ENCODE measurements around the gene SLC2A1.

Gene SLC2A1

GRCh38 chr1:42978317-42979035 lies 19.8 kb upstream of the SLC2A1 start:
- no peak overlapping the region for H3K27ac ChIP-seq (ENCODE audit: low read length)
- H3K36me3 ChIP-seq (ENCODE audit: control insufficient read depth in 1 of 2, insufficient read depth in 2 of 2, low read length in 2 of 2), result no peaks in the 10 kb centered on the region

GRCh38 chr1:42977653-42978052 lies 19.0 kb upstream of the SLC2A1 start:
- Histone ChIP-seq H3K27ac (ENCODE audit: low read length) (no peak overlapping the region), H3K36me3 (ENCODE audit: control insufficient read depth in 1 of 2, insufficient read depth in 2 of 2, low read length in 2 of 2) (no peaks in the 10 kb centered on the region), H3K9me3 (ENCODE audit: control insufficient read depth in 1 of 2, low read length in 2 of 2) (no peaks in the 10 kb centered on the region), H3K27me3 (ENCODE audit: low read depth, low read length) (no peaks in the 10 kb centered on the region), H3K4me1 (ENCODE audit: control insufficient read depth in 1 of 2, insufficient read depth in 2 of 2, low read length in 2 of 2) (no peaks in the 10 kb centered on the region), H3K4me3 (ENCODE audit: low read depth in 1 of 2, low read length in 2 of 2) (no peak overlapping the region)

More at GRCh38 chr1:42978317-42979035, 19.8 kb upstream of the SLC2A1 start:
- Histone ChIP-seq H3K4me3 (ENCODE audit: low read depth in 1 of 2, low read length in 2 of 2) (no peak overlapping the region), H3K9me3 (ENCODE audit: control insufficient read depth in 1 of 2, low read length in 2 of 2) (no peaks in the 10 kb centered on the region), H3K27me3 (ENCODE audit: low read depth, low read length) (no peaks in the 10 kb centered on the region), H3K4me1 (ENCODE audit: control insufficient read depth in 1 of 2, insufficient read depth in 2 of 2, low read length in 2 of 2) (no peaks in the 10 kb centered on the region)

- no peak overlapping the region for H3K27ac ChIP-seq (ENCODE audit: low read length)
- no peaks in the 10 kb centered on the region for H3K27me3 ChIP-seq (ENCODE audit: low read depth, low read length)
- H3K4me3 ChIP-seq (ENCODE audit: low read depth in 1 of 2, low read length in 2 of 2), result no peak overlapping the region
- H3K9me3 ChIP-seq (ENCODE audit: control insufficient read depth in 1 of 2, low read length in 2 of 2), result no peaks in the 10 kb centered on the region
- no peaks in the 10 kb centered on the region for H3K4me1 ChIP-seq (ENCODE audit: control insufficient read depth in 1 of 2, insufficient read depth in 2 of 2, low read length in 2 of 2)
- H3K36me3 ChIP-seq (ENCODE audit: control insufficient read depth in 1 of 2, insufficient read depth in 2 of 2, low read length in 2 of 2), result no peaks in the 10 kb centered on the region
Observed at GRCh38 chr1:42975561-42976225, 17.0 kb upstream of the SLC2A1 start.

- Histone ChIP-seq H3K36me3 (ENCODE audit: control insufficient read depth in 1 of 2, insufficient read depth in 2 of 2, low read length in 2 of 2) (no peaks in the 10 kb centered on the region), H3K27ac (ENCODE audit: low read length) (no peak overlapping the region), H3K4me1 (ENCODE audit: control insufficient read depth in 1 of 2, insufficient read depth in 2 of 2, low read length in 2 of 2) (no peaks in the 10 kb centered on the region), H3K9me3 (ENCODE audit: control insufficient read depth in 1 of 2, low read length in 2 of 2) (no peaks in the 10 kb centered on the region), H3K4me3 (ENCODE audit: low read depth in 1 of 2, low read length in 2 of 2) (no peak overlapping the region), H3K27me3 (ENCODE audit: low read depth, low read length) (no peaks in the 10 kb centered on the region)
Observed at GRCh38 chr1:42974767-42975437, 16.2 kb upstream of the SLC2A1 start.

- Histone ChIP-seq H3K36me3 (ENCODE audit: control insufficient read depth in 1 of 2, insufficient read depth in 2 of 2, low read length in 2 of 2) (no peaks in the 10 kb centered on the region), H3K9me3 (ENCODE audit: control insufficient read depth in 1 of 2, low read length in 2 of 2) (no peaks in the 10 kb centered on the region), H3K4me1 (ENCODE audit: control insufficient read depth in 1 of 2, insufficient read depth in 2 of 2, low read length in 2 of 2) (no peaks in the 10 kb centered on the region), H3K27ac (ENCODE audit: low read length) (no peak overlapping the region), H3K27me3 (ENCODE audit: low read depth, low read length) (no peaks in the 10 kb centered on the region), H3K4me3 (ENCODE audit: low read depth in 1 of 2, low read length in 2 of 2) (no peak overlapping the region)
Observed at GRCh38 chr1:42973799-42974198, 15.1 kb upstream of the SLC2A1 start.

GRCh38 chr1:42973286-42973685 lies 14.6 kb upstream of the SLC2A1 start:
- Histone ChIP-seq H3K4me1 (ENCODE audit: control insufficient read depth in 1 of 2, insufficient read depth in 2 of 2, low read length in 2 of 2) (no peaks in the 10 kb centered on the region), H3K27me3 (ENCODE audit: low read depth, low read length) (no peaks in the 10 kb centered on the region), H3K9me3 (ENCODE audit: control insufficient read depth in 1 of 2, low read length in 2 of 2) (no peaks in the 10 kb centered on the region), H3K4me3 (ENCODE audit: low read depth in 1 of 2, low read length in 2 of 2) (no peak overlapping the region), H3K36me3 (ENCODE audit: control insufficient read depth in 1 of 2, insufficient read depth in 2 of 2, low read length in 2 of 2) (no peaks in the 10 kb centered on the region), H3K27ac (ENCODE audit: low read length) (no peak overlapping the region)

GRCh38 chr1:42971841-42972291 lies 13.2 kb upstream of the SLC2A1 start:
- Histone ChIP-seq H3K27ac (ENCODE audit: low read length) (no peak overlapping the region), H3K4me1 (ENCODE audit: control insufficient read depth in 1 of 2, insufficient read depth in 2 of 2, low read length in 2 of 2) (no peaks in the 10 kb centered on the region), H3K36me3 (ENCODE audit: control insufficient read depth in 1 of 2, insufficient read depth in 2 of 2, low read length in 2 of 2) (no peaks in the 10 kb centered on the region), H3K9me3 (ENCODE audit: control insufficient read depth in 1 of 2, low read length in 2 of 2) (no peaks in the 10 kb centered on the region), H3K4me3 (ENCODE audit: low read depth in 1 of 2, low read length in 2 of 2) (no peak overlapping the region), H3K27me3 (ENCODE audit: low read depth, low read length) (no peaks in the 10 kb centered on the region)

- no peaks in the 10 kb centered on the region for H3K36me3 ChIP-seq (ENCODE audit: control insufficient read depth in 1 of 2, insufficient read depth in 2 of 2, low read length in 2 of 2)
- H3K9me3 ChIP-seq (ENCODE audit: control insufficient read depth in 1 of 2, low read length in 2 of 2), result no peaks in the 10 kb centered on the region
- H3K4me3 ChIP-seq (ENCODE audit: low read depth in 1 of 2, low read length in 2 of 2), result no peak overlapping the region
- H3K4me1 ChIP-seq (ENCODE audit: control insufficient read depth in 1 of 2, insufficient read depth in 2 of 2, low read length in 2 of 2), result no peaks in the 10 kb centered on the region
- H3K27ac ChIP-seq (ENCODE audit: low read length), result no peak overlapping the region
- no peaks in the 10 kb centered on the region for H3K27me3 ChIP-seq (ENCODE audit: low read depth, low read length)
Observed at GRCh38 chr1:42970143-42970542, 11.5 kb upstream of the SLC2A1 start.

GRCh38 chr1:42968654-42969053 lies 10.0 kb upstream of the SLC2A1 start:
- Histone ChIP-seq H3K27me3 (ENCODE audit: low read depth, low read length) (no peaks in the 10 kb centered on the region), H3K4me3 (ENCODE audit: low read depth in 1 of 2, low read length in 2 of 2) (no peak overlapping the region), H3K27ac (ENCODE audit: low read length) (no peak overlapping the region), H3K36me3 (ENCODE audit: control insufficient read depth in 1 of 2, insufficient read depth in 2 of 2, low read length in 2 of 2) (no peaks in the 10 kb centered on the region), H3K4me1 (ENCODE audit: control insufficient read depth in 1 of 2, insufficient read depth in 2 of 2, low read length in 2 of 2) (no peaks in the 10 kb centered on the region), H3K9me3 (ENCODE audit: control insufficient read depth in 1 of 2, low read length in 2 of 2) (no peaks in the 10 kb centered on the region)

GRCh38 chr1:42966688-42967612 lies 8.3 kb upstream of the SLC2A1 start:
- H3K36me3 ChIP-seq (ENCODE audit: control insufficient read depth in 1 of 2, insufficient read depth in 2 of 2, low read length in 2 of 2), result no peaks in the 10 kb centered on the region
- H3K27me3 ChIP-seq (ENCODE audit: low read depth, low read length), result no peaks in the 10 kb centered on the region
- H3K9me3 ChIP-seq (ENCODE audit: control insufficient read depth in 1 of 2, low read length in 2 of 2), result no peaks in the 10 kb centered on the region
- no peak overlapping the region for H3K27ac ChIP-seq (ENCODE audit: low read length)
- H3K4me3 ChIP-seq (ENCODE audit: low read depth in 1 of 2, low read length in 2 of 2), result no peak overlapping the region
- H3K4me1 ChIP-seq (ENCODE audit: control insufficient read depth in 1 of 2, insufficient read depth in 2 of 2, low read length in 2 of 2), result peaks cover 0 to 6% of the 10 kb centered on the region in 2 donors

GRCh38 chr1:42965378-42965777 lies 6.7 kb upstream of the SLC2A1 start:
- Histone ChIP-seq H3K27me3 (ENCODE audit: low read depth, low read length) (peaks cover 5% of the 10 kb centered on the region), H3K27ac (ENCODE audit: low read length) (no peak overlapping the region), H3K4me3 (ENCODE audit: low read depth in 1 of 2, low read length in 2 of 2) (no peak overlapping the region), H3K9me3 (ENCODE audit: control insufficient read depth in 1 of 2, low read length in 2 of 2) (no peaks in the 10 kb centered on the region), H3K36me3 (ENCODE audit: control insufficient read depth in 1 of 2, insufficient read depth in 2 of 2, low read length in 2 of 2) (no peaks in the 10 kb centered on the region), H3K4me1 (ENCODE audit: control insufficient read depth in 1 of 2, insufficient read depth in 2 of 2, low read length in 2 of 2) (peaks cover 0 to 11% of the 10 kb centered on the region in 2 donors)

Data from muscle layer of duodenum (tissue), 2 donors.